Measurements from ENCODE around the gene IPCEF1. TPM values are rescaled to one million over a fixed set of nuclear protein-coding genes. Genes with fewer than 3 reads are reported as not detected.

Gene IPCEF1
- total and polyA plus RNA-seq, 3 donors from 2014 or later, result 3.6 to 4.8 (median 4.2) TPM

DNA sequence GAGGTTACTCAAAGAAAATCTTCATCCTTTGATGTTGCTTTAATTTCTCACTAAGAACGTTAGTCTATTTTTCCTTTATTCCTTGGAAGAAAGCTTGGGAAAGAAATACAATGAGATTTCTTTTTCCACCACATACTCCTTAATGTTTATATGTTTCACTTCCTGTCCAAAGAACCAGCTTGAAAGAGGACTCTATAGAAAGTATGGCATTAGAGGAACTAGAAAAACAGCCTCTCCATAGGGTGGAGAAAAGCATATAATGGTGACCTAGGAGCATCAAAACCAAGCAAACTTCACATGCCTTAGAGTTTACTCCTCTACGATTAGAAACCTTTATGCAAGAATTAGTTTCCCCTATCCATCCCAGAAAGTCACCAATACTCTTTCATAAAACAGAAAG is 186.5 kb downstream of the IPCEF1 start:
- no peak overlapping the region for H3K4me3 ChIP-seq
- no peaks in the 10 kb centered on the region for H3K9me3 ChIP-seq
- intact Hi-C loops (cut with DNase I; ENCODE audit: low total_unique reads), result no loop called here
- H3K36me3 ChIP-seq (ENCODE audit: low read depth, missing control alignments), result no peaks in the 10 kb centered on the region
- 78 to 81% methylated on average over 2 of the region's 2 CpGs for WGBS, 2 donors
- H3K4me1 ChIP-seq, result peaks cover 8% of the 10 kb centered on the region
- DNase-seq, result no peak
- no peaks in the 10 kb centered on the region for H3K27me3 ChIP-seq
- TF ChIP-seq, protein P1, sequence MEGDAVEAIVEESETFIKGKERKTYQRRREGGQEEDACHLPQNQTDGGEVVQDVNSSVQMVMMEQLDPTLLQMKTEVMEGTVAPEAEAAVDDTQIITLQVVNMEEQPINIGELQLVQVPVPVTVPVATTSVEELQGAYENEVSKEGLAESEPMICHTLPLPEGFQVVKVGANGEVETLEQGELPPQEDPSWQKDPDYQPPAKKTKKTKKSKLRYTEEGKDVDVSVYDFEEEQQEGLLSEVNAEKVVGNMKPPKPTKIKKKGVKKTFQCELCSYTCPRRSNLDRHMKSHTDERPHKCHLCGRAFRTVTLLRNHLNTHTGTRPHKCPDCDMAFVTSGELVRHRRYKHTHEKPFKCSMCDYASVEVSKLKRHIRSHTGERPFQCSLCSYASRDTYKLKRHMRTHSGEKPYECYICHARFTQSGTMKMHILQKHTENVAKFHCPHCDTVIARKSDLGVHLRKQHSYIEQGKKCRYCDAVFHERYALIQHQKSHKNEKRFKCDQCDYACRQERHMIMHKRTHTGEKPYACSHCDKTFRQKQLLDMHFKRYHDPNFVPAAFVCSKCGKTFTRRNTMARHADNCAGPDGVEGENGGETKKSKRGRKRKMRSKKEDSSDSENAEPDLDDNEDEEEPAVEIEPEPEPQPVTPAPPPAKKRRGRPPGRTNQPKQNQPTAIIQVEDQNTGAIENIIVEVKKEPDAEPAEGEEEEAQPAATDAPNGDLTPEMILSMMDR (IDR thresholded peaks at IDR 0.05), result no peak
- TF ChIP-seq POLR2A (IDR thresholded peaks at IDR 0.05), result no peak
- H3K27ac ChIP-seq, result no peak overlapping the region

GRCh38 chr6:154169193-154169847 is 187.3 kb downstream of the IPCEF1 start:
- no peaks in the 10 kb centered on the region for H3K9me3 ChIP-seq
- no peak overlapping the region for H3K4me3 ChIP-seq
- H3K4me1 ChIP-seq, result peaks cover 8% of the 10 kb centered on the region
- intact Hi-C loops (cut with DNase I; ENCODE audit: low total_unique reads), result no loop called here
- 89 to 95% methylated on average over 5 of the region's 5 CpGs for WGBS, 2 donors
- no peaks in the 10 kb centered on the region for H3K27me3 ChIP-seq
- TF ChIP-seq POLR2A (IDR thresholded peaks at IDR 0.05), result no peak
- TF ChIP-seq, protein P1 (IDR thresholded peaks at IDR 0.05), result no peak
- H3K27ac ChIP-seq, result no peak overlapping the region
- DNase-seq, result no peak
- H3K36me3 ChIP-seq (ENCODE audit: low read depth, missing control alignments), result no peaks in the 10 kb centered on the region

DNA sequence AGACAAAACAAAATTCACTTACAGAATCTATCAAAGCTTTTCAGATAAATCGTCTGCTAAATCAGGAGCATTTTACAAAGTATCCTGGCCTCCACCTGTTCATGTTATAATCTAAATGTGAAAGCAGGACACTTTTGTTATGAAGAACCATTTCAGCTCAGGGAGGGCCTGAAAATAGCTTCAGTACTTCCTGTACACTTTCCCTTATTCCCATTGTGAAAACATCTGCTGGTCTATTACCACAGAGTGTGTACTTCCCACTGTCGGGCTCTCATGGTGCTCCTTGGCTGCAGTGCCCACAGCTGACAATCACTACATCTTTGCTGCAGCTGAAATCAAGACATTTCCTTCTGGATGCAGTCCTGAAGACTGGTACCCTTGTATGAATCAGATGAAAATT is 189.5 kb downstream of the IPCEF1 start:
- intact Hi-C loops (cut with DNase I; ENCODE audit: low total_unique reads), result no loop called here
- H3K4me1 ChIP-seq, result peaks cover 8% of the 10 kb centered on the region
- no peak overlapping the region for H3K4me3 ChIP-seq
- H3K27ac ChIP-seq, result peak overlapping the region in 1 of 2 donors; percentile 18
- H3K9me3 ChIP-seq, result no peaks in the 10 kb centered on the region
- no peaks in the 10 kb centered on the region for H3K36me3 ChIP-seq (ENCODE audit: low read depth, missing control alignments)
- no peaks in the 10 kb centered on the region for H3K27me3 ChIP-seq
- DNase-seq, result no peak
- TF ChIP-seq, protein P1 (IDR thresholded peaks at IDR 0.05), result no peak
- no peak for TF ChIP-seq POLR2A (IDR thresholded peaks at IDR 0.05)
- WGBS, 2 donors, result 42 to 59% methylated on average over 2 of the region's 2 CpGs

GRCh38 chr6:154166140-154166539 is 190.5 kb downstream of the IPCEF1 start:
- Histone ChIP-seq H3K4me3 (no peak overlapping the region), H3K27me3 (no peaks in the 10 kb centered on the region), H3K9me3 (no peaks in the 10 kb centered on the region), H3K4me1 (peaks cover 8% of the 10 kb centered on the region), H3K36me3 (ENCODE audit: low read depth, missing control alignments) (no peaks in the 10 kb centered on the region), H3K27ac (no peak overlapping the region)
- intact Hi-C loops (cut with DNase I; ENCODE audit: low total_unique reads), result no loop called here
- WGBS, 2 donors, result 86 to 87% methylated on average over 9 of the region's 9 CpGs
- no peak for DNase-seq
- TF ChIP-seq POLR2A (IDR thresholded peaks at IDR 0.05), result no peak
- TF ChIP-seq, protein P1 (IDR thresholded peaks at IDR 0.05), result peak in 1 of 3 experiments; percentile 30

- no peaks in the 10 kb centered on the region for H3K9me3 ChIP-seq
- H3K36me3 ChIP-seq (ENCODE audit: low read depth, missing control alignments), result no peaks in the 10 kb centered on the region
- intact Hi-C loops (cut with DNase I; ENCODE audit: low total_unique reads), result no loop called here
- H3K27me3 ChIP-seq, result no peaks in the 10 kb centered on the region
- peaks cover 8% of the 10 kb centered on the region for H3K4me1 ChIP-seq
- WGBS, 2 donors, result 76% methylated on average over 2 of the region's 2 CpGs
- DNase-seq, result no peak
- TF ChIP-seq, protein P1 (IDR thresholded peaks at IDR 0.05), result no peak
- TF ChIP-seq POLR2A (IDR thresholded peaks at IDR 0.05), result no peak
- no peak overlapping the region for H3K4me3 ChIP-seq
- H3K27ac ChIP-seq, result no peak overlapping the region
These were observed 191.1 kb downstream of the IPCEF1 start for GRCh38 chr6:154165478-154165877.

All from testis (tissue), 3 donors.